Calu3 (cell line): ENCODE data around the gene CPNE8. TPM values are rescaled to one million over a fixed set of nuclear protein-coding genes. Genes with fewer than 3 reads are reported as not detected.

Source experiments
- BruUV-seq: library from RNA; stranded (reverse); fragments of 400-500 nt; replicated peaks from 2 replicates; lab custom pipeline; 2021; lab: Mats Ljungman, UMichigan
- CTCF ChIA-PET: fragments of 300-600 bp; sonication (Branson Sonifier 250); formaldehyde crosslinking; loops from one replicate; lab custom pipeline; 2022; ENCODE audit warnings: antibody characterized with exemption; lab: Charles Lee
- DNase-seq: peaks from one replicate; pipeline ENCODE4 v3.0.0; 2022
- H3K27ac Mint-ChIP-seq: one replicate; pipeline ENCODE4 v1.8.0; 2022; ENCODE audit warnings: mixed read lengths; ENCODE audit not compliant: unreplicated experiment
- H3K27me3 Mint-ChIP-seq: one replicate; pipeline ENCODE4 v1.8.0; 2022; ENCODE audit warnings: mixed read lengths; ENCODE audit not compliant: unreplicated experiment
- H3K36me3 Mint-ChIP-seq: one replicate; pipeline ENCODE4 v1.8.0; 2022; ENCODE audit warnings: mild to moderate bottlenecking, moderate library complexity, mixed read lengths; ENCODE audit not compliant: insufficient read depth, unreplicated experiment
- H3K4me1 Mint-ChIP-seq: one replicate; pipeline ENCODE4 v1.8.0; 2022; ENCODE audit warnings: mild to moderate bottlenecking, low read depth, mixed read lengths; ENCODE audit not compliant: unreplicated experiment
- H3K4me3 Mint-ChIP-seq: one replicate; pipeline ENCODE4 v1.8.0; 2022; ENCODE audit warnings: mild to moderate bottlenecking, low read depth, moderate library complexity, mixed read lengths; ENCODE audit not compliant: unreplicated experiment
- H3K9me3 Mint-ChIP-seq: one replicate; pipeline ENCODE4 v1.8.0; 2022; ENCODE audit warnings: low read depth, mixed read lengths; ENCODE audit not compliant: unreplicated experiment
- CTCF ChIP-seq: fragments of 200-600 bp; IDR thresholded peaks from one replicate; pipeline ENCODE4 v1.8.0; 2022; ENCODE audit warnings: antibody characterized with exemption; ENCODE audit not compliant: unreplicated experiment
- intact Hi-C: fragments of 100-400 bp; cut with micrococcal nuclease; formaldehyde crosslinking; loops from one replicate; pipeline ENCODE4 v1.10.0; 2022; ENCODE audit not compliant: unreplicated experiment
- total RNA-seq: library from RNA; stranded (reverse); gene quantifications from 2 replicates; pipeline ENCODE4 v1.2.3, GENCODE V29; 2022

CPNE8 gene
- total RNA-seq, 1 experiment from 2014 or later, result 17.8 TPM

- no peak overlapping the region for H3K4me3 Mint-ChIP-seq
- no peak for DNase-seq
- no peaks in the 10 kb centered on the region for H3K36me3 Mint-ChIP-seq
- no peaks in the 10 kb centered on the region for H3K4me1 Mint-ChIP-seq
- H3K27me3 Mint-ChIP-seq, result no peaks in the 10 kb centered on the region
- intact Hi-C loops, result no loop called here
- no peak for TF ChIP-seq CTCF
- no peak overlapping the region for H3K27ac Mint-ChIP-seq
- CTCF ChIA-PET, result interaction anchor here (0.5 kb wide), 1 partner anchor 792 kb away, joined by 5 read pairs; no protein-coding TSS in a partner anchor
- no peaks in the 10 kb centered on the region for H3K9me3 Mint-ChIP-seq
- no TSS peak for BruUV-seq
Observed at GRCh38 chr12:38850461-38850860, 54.9 kb downstream of the CPNE8 start.

- CTCF ChIA-PET, result no interaction called here
- intact Hi-C loops, result no loop called here
- no peaks in the 10 kb centered on the region for H3K9me3 Mint-ChIP-seq
- no TSS peak for BruUV-seq
- no peak overlapping the region for H3K4me3 Mint-ChIP-seq
- H3K27me3 Mint-ChIP-seq, result no peaks in the 10 kb centered on the region
- H3K36me3 Mint-ChIP-seq, result no peaks in the 10 kb centered on the region
- TF ChIP-seq CTCF, result no peak
- H3K4me1 Mint-ChIP-seq, result no peaks in the 10 kb centered on the region
- no peak for DNase-seq
- no peak overlapping the region for H3K27ac Mint-ChIP-seq
Observed at GRCh38 chr12:38847247-38847646, 58.1 kb downstream of the CPNE8 start.

DNA sequence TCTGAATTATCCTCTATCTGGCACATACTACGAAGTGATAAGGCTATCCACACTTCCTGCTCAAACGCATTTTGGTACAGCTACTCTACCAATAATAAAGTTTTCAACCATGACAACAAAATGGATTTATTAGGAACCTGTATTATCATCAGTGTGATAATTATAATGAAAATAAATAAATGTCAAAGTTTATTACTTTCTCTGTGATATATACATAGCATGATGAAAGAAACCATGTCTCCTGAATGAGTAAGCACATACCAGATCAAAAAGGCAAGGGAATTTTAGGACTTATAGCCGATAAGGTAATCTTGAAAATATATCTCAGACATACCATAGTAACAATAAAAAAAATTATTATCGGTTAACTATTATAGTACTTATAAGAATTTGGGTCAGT, 61.1 kb downstream of the CPNE8 start:
- no TSS peak for BruUV-seq
- H3K27me3 Mint-ChIP-seq, result no peaks in the 10 kb centered on the region
- intact Hi-C loops, result no loop called here
- TF ChIP-seq CTCF, result no peak
- H3K9me3 Mint-ChIP-seq, result no peaks in the 10 kb centered on the region
- no peaks in the 10 kb centered on the region for H3K36me3 Mint-ChIP-seq
- no peak overlapping the region for H3K4me3 Mint-ChIP-seq
- H3K4me1 Mint-ChIP-seq, result no peaks in the 10 kb centered on the region
- CTCF ChIA-PET, result no interaction called here
- no peak for DNase-seq
- H3K27ac Mint-ChIP-seq, result no peak overlapping the region

- intact Hi-C loops, result no loop called here
- no peak for TF ChIP-seq CTCF
- CTCF ChIA-PET, result no interaction called here
- H3K27ac Mint-ChIP-seq, result no peak overlapping the region
- BruUV-seq, result no TSS peak
- DNase-seq, result no peak
- H3K9me3 Mint-ChIP-seq, result peaks cover 5% of the 10 kb centered on the region
- H3K4me3 Mint-ChIP-seq, result no peak overlapping the region
- no peaks in the 10 kb centered on the region for H3K27me3 Mint-ChIP-seq
- H3K36me3 Mint-ChIP-seq, result no peaks in the 10 kb centered on the region
- H3K4me1 Mint-ChIP-seq, result no peaks in the 10 kb centered on the region
Observed at GRCh38 chr12:38838056-38838850, 67.1 kb downstream of the CPNE8 start.
